Panc1 (cell line): Measurements from ENCODE around the gene MIXL1. TPM values are rescaled to one million over a fixed set of nuclear protein-coding genes. Genes with fewer than 3 reads are reported as not detected.

Experiments used
- ATAC-seq: fragments of 200-7000 bp; cut with Tn5 transposase; 2 replicates; pipeline ENCODE4 v1.9.1; 2020; ENCODE audit warnings: mild to moderate bottlenecking, moderate library complexity
- BruUV-seq: library from RNA; stranded (reverse); fragments of 400-500 nt; replicated peaks from 2 replicates; lab custom pipeline; 2021; lab: Mats Ljungman, UMichigan
- CTCF ChIA-PET: fragments of 300-600 bp; sonication (Branson Sonifier 250); formaldehyde crosslinking; loops from one replicate; lab custom pipeline; 2022; ENCODE audit warnings: antibody characterized with exemption; lab: Charles Lee
- POLR2A ChIA-PET: fragments of 300-600 bp; sonication (Branson Sonifier 250); formaldehyde crosslinking; loops from one replicate; lab custom pipeline; 2022; ENCODE audit warnings: antibody characterized with exemption; lab: Charles Lee
- DNase-seq: peaks from one replicate; pipeline ENCODE4 v3.0.0-alpha.2; 2010; ENCODE audit warnings: low read depth, low spot score
- H3K27ac ChIP-seq: 2 replicates; pipeline ENCODE4 v1.5.1; 2011; ENCODE audit warnings: mild to moderate bottlenecking, low read length, inconsistent platforms
- H3K27me3 ChIP-seq: fragments of 200-500 bp; sonication (Bioruptor generic); 2 replicates; pipeline ENCODE4 v1.6.0; 2014; ENCODE audit warnings: low read length, inconsistent platforms; ENCODE audit not compliant: control insufficient read depth, insufficient read depth
- H3K36me3 ChIP-seq: fragments of 200-500 bp; sonication (Bioruptor generic); 2 replicates; pipeline ENCODE4 v1.5.1; 2014; ENCODE audit warnings: inconsistent platforms, mild to moderate bottlenecking, low read length, moderate library complexity; ENCODE audit not compliant: control insufficient read depth, insufficient read depth
- H3K4me1 ChIP-seq: 2 replicates; pipeline ENCODE4 v1.5.1; 2011; ENCODE audit warnings: inconsistent platforms, mild to moderate bottlenecking, low read length, moderate library complexity; ENCODE audit not compliant: control insufficient read depth, insufficient read depth
- H3K4me3 ChIP-seq, 2 experiments: 2 replicates each; pipeline ENCODE4 v1.5.1; 2011 to 2012; ENCODE audit warnings: low read depth in 2 of 2, low read length in 2 of 2, mild to moderate bottlenecking in 2 of 2, inconsistent platforms in 1 of 2, moderate library complexity in 1 of 2
- H3K9me3 ChIP-seq: fragments of 200-500 bp; sonication (Bioruptor generic); 2 replicates; pipeline ENCODE4 v1.5.1; 2014; ENCODE audit warnings: low read depth, mild to moderate bottlenecking, inconsistent platforms, low read length, moderate library complexity; ENCODE audit not compliant: control insufficient read depth, insufficient read depth
- POLR2AphosphoS5 ChIP-seq: IDR thresholded peaks from 2 replicates; pipeline ENCODE4 v1.6.1; 2012; ENCODE audit warnings: mild to moderate bottlenecking, low read depth, low read length, moderate library complexity
- SIN3A ChIP-seq: IDR thresholded peaks from 2 replicates; pipeline ENCODE4 v1.6.1; 2012; ENCODE audit warnings: low read depth, mild to moderate bottlenecking, low read length, moderate library complexity, borderline replicate concordance; ENCODE audit not compliant: insufficient read depth
- TCF7L2 ChIP-seq: IDR thresholded peaks from 2 replicates; pipeline ENCODE4 v1.6.1; 2011; ENCODE audit warnings: mild to moderate bottlenecking, low read depth, low read length, inconsistent platforms
- in situ Hi-C: cut with HindIII; loops from 2 replicates; pipeline ENCODE4 v1.10.0; 2016; ENCODE audit warnings: low sequenced_read_pairs, low pct_unique_long_range_greater_than_20kb
- intact Hi-C: fragments of 100-400 bp; cut with micrococcal nuclease; formaldehyde crosslinking; loops from one replicate; pipeline ENCODE4 v1.10.0; 2022; ENCODE audit not compliant: unreplicated experiment
- total RNA-seq: library from RNA; stranded (reverse); gene quantifications from one replicate; pipeline ENCODE4 v1.2.1, GENCODE V29; 2021; ENCODE audit not compliant: unreplicated experiment
- TF ChIP-seq, protein P1 (sequence below): fragments of 450-650 bp; IDR thresholded peaks from 2 replicates; pipeline ENCODE4 v1.5.1; 2017; ENCODE audit warnings: mild to moderate bottlenecking
- TF ChIP-seq, protein P2 (sequence below), 2 experiments: IDR thresholded peaks; 2 replicates each; pipeline ENCODE4 v1.6.1; 2011 to 2012; ENCODE audit warnings: low read depth in 2 of 2, control low read depth in 1 of 2, low read length in 1 of 2, mild to moderate bottlenecking in 1 of 2, moderate library complexity in 1 of 2; ENCODE audit not compliant: insufficient read depth in 1 of 2

MIXL1 gene
- total RNA-seq, 1 experiment from 2014 or later: 0.69 TPM

DNA sequence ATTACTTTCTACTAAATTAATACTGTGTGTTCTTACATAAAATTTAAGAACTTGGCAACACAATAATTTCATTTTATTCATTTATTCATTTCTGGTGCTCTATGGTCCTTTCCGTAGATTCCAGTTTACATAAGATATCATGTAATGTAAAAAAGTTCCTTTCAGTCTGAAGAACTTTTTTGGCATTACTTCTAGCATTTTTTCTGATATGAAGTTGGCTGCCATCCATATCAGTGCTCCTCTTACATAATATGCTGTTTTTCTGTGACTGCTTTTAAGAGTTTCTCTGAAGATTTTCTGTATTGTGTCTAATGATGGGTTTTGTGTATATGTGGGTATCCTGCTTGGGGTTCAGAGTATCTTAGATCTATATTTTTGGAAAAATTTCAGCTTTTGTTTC is 50.7 kb downstream of the MIXL1 start:
- DNase-seq (no peak), ATAC-seq (no peak)
- POLR2A ChIA-PET: no interaction called here
- intact Hi-C loops (no loop called here), in situ Hi-C loops (no loop called here)
- BruUV-seq: TSS peak; percentile 48
- Histone ChIP-seq H3K36me3 (no peaks in the 10 kb centered on the region), H3K4me3 (no peak overlapping the region), H3K27ac (no peak overlapping the region), H3K27me3 (no peaks in the 10 kb centered on the region), H3K4me1 (peaks cover 2% of the 10 kb centered on the region; the same call in 1 of the 2 replicates), H3K9me3 (no peaks in the 10 kb centered on the region)
- TF ChIP-seq, protein P1, sequence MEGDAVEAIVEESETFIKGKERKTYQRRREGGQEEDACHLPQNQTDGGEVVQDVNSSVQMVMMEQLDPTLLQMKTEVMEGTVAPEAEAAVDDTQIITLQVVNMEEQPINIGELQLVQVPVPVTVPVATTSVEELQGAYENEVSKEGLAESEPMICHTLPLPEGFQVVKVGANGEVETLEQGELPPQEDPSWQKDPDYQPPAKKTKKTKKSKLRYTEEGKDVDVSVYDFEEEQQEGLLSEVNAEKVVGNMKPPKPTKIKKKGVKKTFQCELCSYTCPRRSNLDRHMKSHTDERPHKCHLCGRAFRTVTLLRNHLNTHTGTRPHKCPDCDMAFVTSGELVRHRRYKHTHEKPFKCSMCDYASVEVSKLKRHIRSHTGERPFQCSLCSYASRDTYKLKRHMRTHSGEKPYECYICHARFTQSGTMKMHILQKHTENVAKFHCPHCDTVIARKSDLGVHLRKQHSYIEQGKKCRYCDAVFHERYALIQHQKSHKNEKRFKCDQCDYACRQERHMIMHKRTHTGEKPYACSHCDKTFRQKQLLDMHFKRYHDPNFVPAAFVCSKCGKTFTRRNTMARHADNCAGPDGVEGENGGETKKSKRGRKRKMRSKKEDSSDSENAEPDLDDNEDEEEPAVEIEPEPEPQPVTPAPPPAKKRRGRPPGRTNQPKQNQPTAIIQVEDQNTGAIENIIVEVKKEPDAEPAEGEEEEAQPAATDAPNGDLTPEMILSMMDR: no peak
- TF ChIP-seq POLR2AphosphoS5: no peak
- CTCF ChIA-PET: no interaction called here

DNA sequence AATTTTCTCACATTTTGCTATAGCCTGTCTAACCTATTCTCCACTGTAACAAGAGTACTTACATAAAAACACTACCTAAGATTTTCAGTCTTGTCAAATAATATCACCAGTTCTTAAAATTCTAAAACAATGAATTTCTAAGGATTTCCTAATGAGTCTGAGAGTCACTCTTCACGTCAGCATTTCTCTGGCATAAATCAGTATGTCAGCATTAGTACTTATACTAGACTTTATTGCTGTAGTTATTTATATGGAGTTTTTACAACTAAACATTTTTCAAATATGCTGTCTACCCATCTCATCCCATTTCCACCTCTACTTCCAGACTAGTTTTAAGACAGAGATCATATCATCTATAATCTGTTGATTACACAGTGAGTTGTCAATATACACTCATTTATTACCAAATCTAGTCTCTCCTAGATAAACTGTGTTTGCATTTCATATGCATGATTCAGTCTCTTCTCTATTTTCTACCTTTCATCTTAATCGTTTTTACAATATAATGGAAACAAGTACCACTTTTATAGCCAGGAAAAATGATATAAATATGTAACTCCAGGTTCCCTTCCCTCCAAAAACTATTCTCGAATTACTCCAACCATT is 52.7 kb downstream of the MIXL1 start:
- ATAC-seq (no peak), DNase-seq (no peak)
- intact Hi-C loops (no loop called here), in situ Hi-C loops (no loop called here)
- no peak for TF ChIP-seq POLR2AphosphoS5
- TF ChIP-seq, protein P2, sequence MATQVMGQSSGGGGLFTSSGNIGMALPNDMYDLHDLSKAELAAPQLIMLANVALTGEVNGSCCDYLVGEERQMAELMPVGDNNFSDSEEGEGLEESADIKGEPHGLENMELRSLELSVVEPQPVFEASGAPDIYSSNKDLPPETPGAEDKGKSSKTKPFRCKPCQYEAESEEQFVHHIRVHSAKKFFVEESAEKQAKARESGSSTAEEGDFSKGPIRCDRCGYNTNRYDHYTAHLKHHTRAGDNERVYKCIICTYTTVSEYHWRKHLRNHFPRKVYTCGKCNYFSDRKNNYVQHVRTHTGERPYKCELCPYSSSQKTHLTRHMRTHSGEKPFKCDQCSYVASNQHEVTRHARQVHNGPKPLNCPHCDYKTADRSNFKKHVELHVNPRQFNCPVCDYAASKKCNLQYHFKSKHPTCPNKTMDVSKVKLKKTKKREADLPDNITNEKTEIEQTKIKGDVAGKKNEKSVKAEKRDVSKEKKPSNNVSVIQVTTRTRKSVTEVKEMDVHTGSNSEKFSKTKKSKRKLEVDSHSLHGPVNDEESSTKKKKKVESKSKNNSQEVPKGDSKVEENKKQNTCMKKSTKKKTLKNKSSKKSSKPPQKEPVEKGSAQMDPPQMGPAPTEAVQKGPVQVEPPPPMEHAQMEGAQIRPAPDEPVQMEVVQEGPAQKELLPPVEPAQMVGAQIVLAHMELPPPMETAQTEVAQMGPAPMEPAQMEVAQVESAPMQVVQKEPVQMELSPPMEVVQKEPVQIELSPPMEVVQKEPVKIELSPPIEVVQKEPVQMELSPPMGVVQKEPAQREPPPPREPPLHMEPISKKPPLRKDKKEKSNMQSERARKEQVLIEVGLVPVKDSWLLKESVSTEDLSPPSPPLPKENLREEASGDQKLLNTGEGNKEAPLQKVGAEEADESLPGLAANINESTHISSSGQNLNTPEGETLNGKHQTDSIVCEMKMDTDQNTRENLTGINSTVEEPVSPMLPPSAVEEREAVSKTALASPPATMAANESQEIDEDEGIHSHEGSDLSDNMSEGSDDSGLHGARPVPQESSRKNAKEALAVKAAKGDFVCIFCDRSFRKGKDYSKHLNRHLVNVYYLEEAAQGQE (IDR thresholded peaks at IDR 0.05; ENCODE audit: insufficient read depth in 1 of 2, low read depth in 2 of 2, low read length in 1 of 2): no peak
- no peak for TF ChIP-seq SIN3A
- TF ChIP-seq, protein P1: no peak
- no peak for TF ChIP-seq TCF7L2
- ChIA-PET POLR2A (no interaction called here), CTCF (no interaction called here)
- no TSS peak for BruUV-seq
- H3K9me3 ChIP-seq: no peaks in the 10 kb centered on the region
- no peaks in the 10 kb centered on the region for H3K4me1 ChIP-seq
- no peaks in the 10 kb centered on the region for H3K27me3 ChIP-seq
- no peak overlapping the region for H3K27ac ChIP-seq
- H3K36me3 ChIP-seq: no peaks in the 10 kb centered on the region
- H3K4me3 ChIP-seq: no peak overlapping the region

Other genes with a start within 250 kb of the MIXL1 start
- 18.3 TPM for gene SDE2, start 224.3 kb upstream of the MIXL1 start, total RNA-seq
- 404 TPM for gene H3-3A, start 160.9 kb upstream of the MIXL1 start, total RNA-seq
- 31.2 TPM for gene ACBD3, start 36.9 kb upstream of the MIXL1 start, total RNA-seq
- 11.4 TPM for gene LIN9, start 85.5 kb downstream of the MIXL1 start, total RNA-seq
- 127 TPM for gene PARP1, start 184.4 kb downstream of the MIXL1 start, total RNA-seq